Upper lobe of left lung (tissue), 6 donors: ENCODE results near the gene MED25. TPM values are rescaled to one million over a fixed set of nuclear protein-coding genes. Genes with fewer than 3 reads are reported as not detected.

Experiments
- ATAC-seq, 2 donors: fragments of 200-7000 bp; cut with Tn5 transposase; one replicate each; pipeline ENCODE4 v1.9.1; 2022; ENCODE audit warnings: mild to moderate bottlenecking in 2 of 2, moderate library complexity in 2 of 2; ENCODE audit not compliant: low FRiP score in 2 of 2
- DNase-seq, 2 donors: peaks; one replicate each; pipeline ENCODE4 v3.0.0-alpha.2; 2019 to 2020
- H3K27ac ChIP-seq, 4 donors: fragments of 200-600 bp; sonication (generic); one replicate each; pipeline ENCODE4 v1.5.1; 2016 to 2019
- H3K27me3 ChIP-seq, 4 donors: fragments of 200-600 bp; sonication (generic); one replicate each; pipeline ENCODE4 v1.5.1; 2017 to 2019
- H3K36me3 ChIP-seq, 4 donors: fragments of 200-600 bp; sonication (generic); one replicate each; pipeline ENCODE4 v1.5.1; 2016 to 2019
- H3K4me1 ChIP-seq, 4 donors: fragments of 200-600 bp; sonication (generic); one replicate each; pipeline ENCODE4 v1.5.1; 2018 to 2019
- H3K4me3 ChIP-seq, 4 donors: fragments of 200-600 bp; sonication (generic); one replicate each; pipeline ENCODE4 v1.5.1; 2017 to 2019; ENCODE audit warnings: mild to moderate bottlenecking in 2 of 4, moderate library complexity in 1 of 4
- H3K9me3 ChIP-seq, 4 donors: fragments of 200-600 bp; sonication (generic); one replicate each; pipeline ENCODE4 v1.5.1; 2018 to 2019
- EP300 ChIP-seq, 4 donors: sonication (generic); formaldehyde crosslinking; IDR thresholded peaks; one replicate each; pipeline ENCODE4 v1.5.1; 2017; ENCODE audit warnings: antibody characterized with exemption in 4 of 4, control low read depth in 2 of 4
- POLR2A ChIP-seq, 4 donors: fragments of 450-650 bp; IDR thresholded peaks; one replicate each; pipeline ENCODE4 v1.5.1; 2016 to 2017; ENCODE audit warnings: antibody characterized with exemption in 4 of 4, mild to moderate bottlenecking in 2 of 4
- POLR2AphosphoS5 ChIP-seq, 2 donors: sonication (generic); formaldehyde crosslinking; IDR thresholded peaks; one replicate each; pipeline ENCODE4 v1.5.1; 2017; ENCODE audit warnings: antibody characterized with exemption in 2 of 2
- WGBS, 2 donors: methylation state at CpG; one replicate each; pipeline ENCODE4 v1.1.5; 2017 to 2018; 5-methylcytosine and 5-hydroxymethylcytosine counted together
- total RNA-seq, 6 donors: library from RNA; depleted of rRNA in 4 of 6; stranded (reverse); fragments of >200 nt in 4 of 6; gene quantifications; one replicate each; pipeline versions ENCODE4 v1.1.0 to v1.2.1, GENCODE V29; 2016 to 2021
- TF ChIP-seq, protein P1 (sequence below), 6 experiments: fragments of 450-650 bp in 4 of 6; fragments of 200-600 bp in 2 of 6; sonication (generic) in 2 of 6; IDR thresholded peaks; one replicate each; pipeline ENCODE4 v1.5.1; 2016 to 2019; ENCODE audit warnings: antibody characterized with exemption in 6 of 6
- donor health status: DM: no; HTN: no; CAD: no; lungs with moderate emphysema.
- donor health status: DM: no; HTN: yes; CAD: no; lungs with severe emphysema.

The MED25 gene
- total RNA-seq, 6 donors from 2014 or later, result 41.7 to 110 (median 61.2) TPM

GRCh38 chr19:49830766-49831165, 12.7 kb downstream of the MED25 start:
- TF ChIP-seq POLR2AphosphoS5 (IDR thresholded peaks at IDR 0.05) (no peak), POLR2A (IDR thresholded peaks at IDR 0.05) (no peak), EP300 (IDR thresholded peaks at IDR 0.05) (no peak)
- TF ChIP-seq, protein P1, sequence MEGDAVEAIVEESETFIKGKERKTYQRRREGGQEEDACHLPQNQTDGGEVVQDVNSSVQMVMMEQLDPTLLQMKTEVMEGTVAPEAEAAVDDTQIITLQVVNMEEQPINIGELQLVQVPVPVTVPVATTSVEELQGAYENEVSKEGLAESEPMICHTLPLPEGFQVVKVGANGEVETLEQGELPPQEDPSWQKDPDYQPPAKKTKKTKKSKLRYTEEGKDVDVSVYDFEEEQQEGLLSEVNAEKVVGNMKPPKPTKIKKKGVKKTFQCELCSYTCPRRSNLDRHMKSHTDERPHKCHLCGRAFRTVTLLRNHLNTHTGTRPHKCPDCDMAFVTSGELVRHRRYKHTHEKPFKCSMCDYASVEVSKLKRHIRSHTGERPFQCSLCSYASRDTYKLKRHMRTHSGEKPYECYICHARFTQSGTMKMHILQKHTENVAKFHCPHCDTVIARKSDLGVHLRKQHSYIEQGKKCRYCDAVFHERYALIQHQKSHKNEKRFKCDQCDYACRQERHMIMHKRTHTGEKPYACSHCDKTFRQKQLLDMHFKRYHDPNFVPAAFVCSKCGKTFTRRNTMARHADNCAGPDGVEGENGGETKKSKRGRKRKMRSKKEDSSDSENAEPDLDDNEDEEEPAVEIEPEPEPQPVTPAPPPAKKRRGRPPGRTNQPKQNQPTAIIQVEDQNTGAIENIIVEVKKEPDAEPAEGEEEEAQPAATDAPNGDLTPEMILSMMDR (IDR thresholded peaks at IDR 0.05), result no peak
- Histone ChIP-seq H3K4me3 (no peak overlapping the region), H3K36me3 (peaks cover 19 to 88% (median 73%) of the 10 kb centered on the region in 4 donors), H3K27me3 (no peaks in the 10 kb centered on the region), H3K4me1 (peaks cover 0 to 4% (median 0%) of the 10 kb centered on the region in 4 donors), H3K27ac (no peak overlapping the region), H3K9me3 (no peaks in the 10 kb centered on the region)
- DNase-seq (no peak), ATAC-seq (peak in 1 of 2 donors; percentile 15)
- WGBS, 2 donors, result 91 to 95% methylated on average over 9 to 10 of the region's 12 CpGs

GRCh38 chr19:49831592-49831991, 13.5 kb downstream of the MED25 start:
- Histone ChIP-seq H3K9me3 (no peaks in the 10 kb centered on the region), H3K4me3 (no peak overlapping the region), H3K4me1 (peaks cover 0 to 4% (median 0%) of the 10 kb centered on the region in 4 donors), H3K27me3 (no peaks in the 10 kb centered on the region), H3K36me3 (peaks cover 19 to 96% (median 80%) of the 10 kb centered on the region in 4 donors), H3K27ac (no peak overlapping the region)
- ATAC-seq, result no peak
- no peak for DNase-seq
- TF ChIP-seq, protein P1 (IDR thresholded peaks at IDR 0.05), result no peak
- no peak for TF ChIP-seq POLR2A (IDR thresholded peaks at IDR 0.05)
- TF ChIP-seq POLR2AphosphoS5 (IDR thresholded peaks at IDR 0.05), result no peak
- no peak for TF ChIP-seq EP300 (IDR thresholded peaks at IDR 0.05)
- 90 to 100% methylated on average over 3 to 8 of the region's 8 CpGs for WGBS, 2 donors

DNA sequence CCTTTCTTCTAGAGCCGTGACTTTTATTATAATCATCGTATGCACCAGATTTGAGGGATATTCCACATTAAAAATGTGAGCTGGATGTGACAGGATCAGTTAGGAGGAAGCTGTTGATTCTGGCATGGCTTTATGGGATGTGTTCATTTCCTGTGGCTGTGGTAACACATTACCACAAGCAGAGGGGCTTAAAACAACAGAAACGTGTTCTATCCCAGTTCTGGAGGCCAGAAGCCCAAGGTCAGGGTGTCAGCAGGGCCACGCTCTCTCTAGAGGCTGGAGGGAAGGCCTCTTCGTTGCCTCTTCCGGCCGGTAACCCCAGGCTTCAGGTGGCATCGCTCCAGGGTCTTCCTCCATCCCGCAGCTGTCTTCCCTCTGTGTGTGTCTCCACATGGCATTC, 14.5 kb downstream of the MED25 start:
- no peak for ATAC-seq

GRCh38 chr19:49833599-49833998, 15.5 kb downstream of the MED25 start:
- 89 to 92% methylated on average over 6 to 7 of the region's 7 CpGs for WGBS, 2 donors
- Histone ChIP-seq H3K27ac (no peak overlapping the region), H3K9me3 (no peaks in the 10 kb centered on the region), H3K4me3 (no peak overlapping the region), H3K36me3 (peaks cover 19 to 100% (median 90%) of the 10 kb centered on the region in 4 donors), H3K4me1 (peaks cover 0 to 4% (median 0%) of the 10 kb centered on the region in 4 donors), H3K27me3 (no peaks in the 10 kb centered on the region)
- no peak for ATAC-seq
- DNase-seq, result no peak
- no peak for TF ChIP-seq POLR2A (IDR thresholded peaks at IDR 0.05)
- no peak for TF ChIP-seq EP300 (IDR thresholded peaks at IDR 0.05)
- TF ChIP-seq, protein P1 (IDR thresholded peaks at IDR 0.05), result no peak
- no peak for TF ChIP-seq POLR2AphosphoS5 (IDR thresholded peaks at IDR 0.05)

More for the DNA sequence above, 14.5 kb downstream of the MED25 start:
- Histone ChIP-seq H3K27me3 (no peaks in the 10 kb centered on the region), H3K27ac (no peak overlapping the region), H3K36me3 (peaks cover 19 to 98% (median 85%) of the 10 kb centered on the region in 4 donors), H3K4me3 (no peak overlapping the region), H3K4me1 (peaks cover 0 to 4% (median 0%) of the 10 kb centered on the region in 4 donors), H3K9me3 (no peaks in the 10 kb centered on the region)
- WGBS, 2 donors, result 68 to 75% methylated on average over 9 of the region's 9 CpGs
- TF ChIP-seq EP300 (IDR thresholded peaks at IDR 0.05), result no peak
- TF ChIP-seq POLR2A (IDR thresholded peaks at IDR 0.05), result no peak
- TF ChIP-seq, protein P1 (IDR thresholded peaks at IDR 0.05), result no peak
- TF ChIP-seq POLR2AphosphoS5 (IDR thresholded peaks at IDR 0.05), result no peak
- no peak for DNase-seq

DNA sequence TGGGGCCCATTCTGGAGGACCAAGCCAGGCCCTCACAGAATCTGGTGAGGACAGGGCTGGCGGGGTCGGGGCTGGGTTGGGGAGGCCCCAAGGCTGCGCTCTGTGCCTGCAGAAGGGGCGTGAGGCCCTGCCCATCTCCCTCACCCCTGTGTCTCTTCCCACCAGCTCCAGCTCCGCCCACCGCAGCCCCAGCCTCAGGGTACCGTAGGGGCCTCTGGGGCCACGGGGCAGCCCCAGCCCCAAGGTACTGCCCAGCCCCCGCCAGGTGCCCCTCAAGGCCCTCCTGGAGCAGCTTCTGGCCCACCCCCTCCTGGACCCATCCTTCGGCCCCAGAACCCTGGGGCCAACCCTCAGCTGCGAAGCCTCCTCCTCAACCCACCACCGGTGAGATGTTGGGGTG, 17.5 kb downstream of the MED25 start:
- no peak overlapping the region for H3K4me3 ChIP-seq
- DNase-seq (no peak), ATAC-seq (no peak)
- peaks cover 19 to 99% (median 91%) of the 10 kb centered on the region in 4 donors for H3K36me3 ChIP-seq
- peaks cover 0 to 4% (median 0%) of the 10 kb centered on the region in 4 donors for H3K4me1 ChIP-seq
- TF ChIP-seq POLR2AphosphoS5 (IDR thresholded peaks at IDR 0.05) (no peak), EP300 (IDR thresholded peaks at IDR 0.05) (no peak), POLR2A (IDR thresholded peaks at IDR 0.05) (no peak)
- TF ChIP-seq, protein P1 (IDR thresholded peaks at IDR 0.05), result no peak
- WGBS, 2 donors, result 95 to 97% methylated on average over 6 to 11 of the region's 12 CpGs
- no peaks in the 10 kb centered on the region for H3K27me3 ChIP-seq
- no peak overlapping the region for H3K27ac ChIP-seq
- no peaks in the 10 kb centered on the region for H3K9me3 ChIP-seq
